Heart left ventricle (tissue), 16 donors: ENCODE measurements around the gene BTD. TPM values are rescaled to one million over a fixed set of nuclear protein-coding genes. Genes with fewer than 3 reads are reported as not detected.
A peak's percentile ranks its signal among the peaks of the same experiment; 100 is the strongest.

Experiments used
- ATAC-seq, 4 donors: fragments of 200-7000 bp; cut with Tn5 transposase; one replicate each; pipeline ENCODE4 v1.9.1; 2020 to 2022; ENCODE audit warnings: moderate library complexity in 4 of 4, mild to moderate bottlenecking in 3 of 4, moderate number of reproducible peaks in 1 of 4
- DNase-seq, 5 donors: peaks; one replicate each; pipeline ENCODE4 v3.0.0-alpha.2; 2020
- H3K27ac ChIP-seq, 12 donors: fragments of 200-600 bp; sonication (generic) in 4 of 12; one replicate each; pipeline versions ENCODE4 v1.5.0 to v1.8.0; 2016 to 2022; ENCODE audit warnings: mild to moderate bottlenecking in 2 of 12
- H3K27me3 ChIP-seq, 9 donors: fragments of 200-600 bp; sonication (generic) in 2 of 9; one replicate each; pipeline versions ENCODE4 v1.5.1 to v1.8.0; 2016 to 2022; ENCODE audit warnings: mild to moderate bottlenecking in 3 of 9
- H3K36me3 ChIP-seq, 9 donors: fragments of 200-600 bp; sonication (generic) in 2 of 9; one replicate each; pipeline versions ENCODE4 v1.5.0 to v1.8.0; 2018 to 2022; ENCODE audit warnings: mild to moderate bottlenecking in 2 of 9
- H3K4me1 ChIP-seq, 12 donors: fragments of 200-600 bp; sonication (generic) in 4 of 12; one replicate each; pipeline versions ENCODE4 v1.5.0 to v1.8.0; 2016 to 2022; ENCODE audit warnings: mild to moderate bottlenecking in 3 of 12
- H3K4me3 ChIP-seq, 12 donors: fragments of 200-600 bp; sonication (generic) in 4 of 12; one replicate each; pipeline versions ENCODE4 v1.5.0 to v1.8.0; 2017 to 2022; ENCODE audit warnings: mild to moderate bottlenecking in 9 of 12, moderate library complexity in 4 of 12
- H3K9me3 ChIP-seq, 12 donors: fragments of 200-600 bp; sonication (generic) in 4 of 12; one replicate each; pipeline versions ENCODE4 v1.5.0 to v1.8.0; 2016 to 2022; ENCODE audit warnings: mild to moderate bottlenecking in 1 of 12
- CTCF ChIP-seq, 12 donors: fragments of 200-600 bp; sonication (generic) in 4 of 12; IDR thresholded peaks; one replicate each; pipeline versions ENCODE4 v1.5.0 to v1.8.0; 2018 to 2022; ENCODE audit warnings: antibody characterized with exemption in 12 of 12, mild to moderate bottlenecking in 5 of 12
- POLR2A ChIP-seq, 2 donors: fragments of 450-650 bp; IDR thresholded peaks; one replicate each; pipeline ENCODE4 v1.6.1; 2017; ENCODE audit warnings: antibody characterized with exemption in 2 of 2, mild to moderate bottlenecking in 2 of 2, moderate library complexity in 2 of 2
- WGBS, 4 donors: extraction: QIAGEN DNeasy Blood & Tissue Kit in 2 of 4; methylation state at CpG; one replicate each; pipeline versions ENCODE4 v1.1.5 to v1.1.7; 2013 to 2018; 5-methylcytosine and 5-hydroxymethylcytosine counted together
- intact Hi-C, 10 donors: fragments of 100-400 bp; cut with DNase I; formaldehyde crosslinking; loops; one replicate each; pipeline versions ENCODE4 v1.11.1 to v1.14.2; 2022
- polyA plus RNA-seq, 2 donors: library from polyadenylated mRNA; stranded (reverse); fragments of 200-250 nt; gene quantifications; one replicate each; pipeline ENCODE4 v1.2.3, GENCODE V29; 2013
- total RNA-seq, 9 donors: library from RNA; depleted of rRNA in 2 of 9; stranded (reverse); fragments of >200 nt in 2 of 9; fragmentation: NEBNext Ultra II Directional in 3 of 9; extraction: Animal tissue kit (Norgen Biotek cat#: 25700) in 3 of 9; gene quantifications; one replicate each; pipeline versions ENCODE4 v1.1.0 to v1.2.4, GENCODE V29; 2016 to 2023
- donor health status: ischemic (EF 13 %, LVEDD 7.1; RV severe dilation, severe dysfunction).
- donor health status: healthy with polysubstance abuse.
- donor health status: DM: no; HTN: yes; CAD: no.
- donor health status: DM: no; HTN: no; CAD: no.
- donor health status: ischemic (EF 25% LVEDD 6.9; RV normal size, moderate dysfunction).
- donor health status: ischemic (EF 25% LVEDD 5.7; RV mildly dilated, moderate dysfunction).
- donor health status: healthy.
- donor health status: DM: yes; HTN: yes; CAD: no.
- donor health status: ischemic (EF 35%, LVEDD 5.7; RV mildly dilated, moderate dysfunction).
- donor health status: nonischemic (EF 11% LVEDD 7.7; RV severe dilation, severe dysfunction).
- donor health status: DM: yes; HTN: yes; CAD: no.
- donor health status: PGD.
- donor health status: ischemic (EF 29% LVEDD 5.4; RV normal size, mild dysfunction).
- donor health status: nonischemic (EF 23%, LVEDD 6.1; RV moderate dilation, normal function).

The BTD gene
- total and polyA plus RNA-seq, 11 donors, result 4.2 to 16.4 (median 11.7) TPM

GRCh38 chr3:15556512-15556911, 45.0 kb upstream of the BTD start:
- peaks cover 0 to 26% (median 18%) of the 10 kb centered on the region in 9 donors for H3K36me3 ChIP-seq
- no peak for TF ChIP-seq POLR2A (IDR thresholded peaks at IDR 0.05)

GRCh38 chr3:15557511-15557946, 44.0 kb upstream of the BTD start:
- intact Hi-C loops, result loop anchor here (1.0 to 10.0 kb wide), 11 partner anchors 125 to 450 kb away; partner anchors contain the start of genes EAF1 (in 8 of the 10), METTL6 (in 8 of the 10) and CAPN7 (in 1 of the 10)
- TF ChIP-seq CTCF (IDR thresholded peaks at IDR 0.05), result peak; percentile 41 to 77 (median 60)
- TF ChIP-seq POLR2A (IDR thresholded peaks at IDR 0.05), result no peak
- Histone ChIP-seq H3K27ac (peak overlapping the region in 1 of 12 donors; percentile 67), H3K4me1 (peaks cover 0 to 21% (median 0%) of the 10 kb centered on the region in 12 donors), H3K27me3 (no peaks in the 10 kb centered on the region), H3K4me3 (no peak overlapping the region), H3K9me3 (no peaks in the 10 kb centered on the region), H3K36me3 (peaks cover 0 to 36% (median 28%) of the 10 kb centered on the region in 9 donors)
- DNase-seq (peak in 2 of 5 donors; percentile 35 to 39), ATAC-seq (peak; percentile 33 to 79 (median 71))
- 2 to 9% (median 4%) methylated on average over 3 of the region's 3 CpGs for WGBS, 4 donors

More at GRCh38 chr3:15556512-15556911, 45.0 kb upstream of the BTD start:
- intact Hi-C loops, result loop anchor here (2.0 to 10.0 kb wide), 10 partner anchors 124 to 449 kb away; partner anchors contain the start of genes EAF1 (in 8 of the 10), METTL6 (in 8 of the 10) and CAPN7 (in 1 of the 10)
- Histone ChIP-seq H3K27ac (peak overlapping the region in 1 of 12 donors; percentile 67), H3K27me3 (no peaks in the 10 kb centered on the region), H3K4me3 (no peak overlapping the region), H3K9me3 (no peaks in the 10 kb centered on the region), H3K4me1 (peaks cover 0 to 21% (median 0%) of the 10 kb centered on the region in 12 donors)
- ATAC-seq, result peak in 3 of 4 donors; percentile 40 to 59 (median 54)
- WGBS, 4 donors, result 68 to 84% (median 77%) methylated on average over 2 of the region's 2 CpGs
- no peak for DNase-seq

- no peaks in the 10 kb centered on the region for H3K9me3 ChIP-seq
- intact Hi-C loops, result loop anchor here (5.0 to 10.0 kb wide), 8 partner anchors 126 to 451 kb away; partner anchors contain the start of genes EAF1 (in 8 of the 10), METTL6 (in 8 of the 10) and CAPN7 (in 1 of the 10)
- WGBS, 4 donors, result 83 to 95% (median 90%) methylated on average over 9 of the region's 9 CpGs
- peaks cover 0 to 46% (median 39%) of the 10 kb centered on the region in 9 donors for H3K36me3 ChIP-seq
- H3K27ac ChIP-seq, result no peak overlapping the region
- TF ChIP-seq POLR2A (IDR thresholded peaks at IDR 0.05), result no peak
- DNase-seq (no peak), ATAC-seq (no peak)
- H3K4me3 ChIP-seq, result no peak overlapping the region
- H3K27me3 ChIP-seq, result no peaks in the 10 kb centered on the region
- H3K4me1 ChIP-seq, result peaks cover 0 to 21% (median 0%) of the 10 kb centered on the region in 12 donors
Measured at GRCh38 chr3:15558581-15558980, 43.0 kb upstream of the BTD start.

GRCh38 chr3:15562560-15562959, 39.0 kb upstream of the BTD start:
- peaks cover 0 to 86% (median 77%) of the 10 kb centered on the region in 9 donors for H3K36me3 ChIP-seq
- no peaks in the 10 kb centered on the region for H3K27me3 ChIP-seq
- no peaks in the 10 kb centered on the region for H3K9me3 ChIP-seq
- intact Hi-C loops, result loop anchor here in 2 of 10 donors (5.0 to 10.0 kb wide), 2 partner anchors 135 to 328 kb away; partner anchors contain the start of genes EAF1 (in 1 of the 2) and METTL6 (in 1 of the 2)
- 80 to 86% (median 85%) methylated on average over 5 of the region's 5 CpGs for WGBS, 4 donors
- H3K4me3 ChIP-seq, result no peak overlapping the region
- no peak for DNase-seq
- no peak for ATAC-seq
- no peak overlapping the region for H3K27ac ChIP-seq
- H3K4me1 ChIP-seq, result peaks cover 0 to 3% (median 0%) of the 10 kb centered on the region in 12 donors
- TF ChIP-seq POLR2A (IDR thresholded peaks at IDR 0.05), result no peak
- no peak for TF ChIP-seq CTCF (IDR thresholded peaks at IDR 0.05)

GRCh38 chr3:15563190-15563589, 38.4 kb upstream of the BTD start:
- no peak overlapping the region for H3K4me3 ChIP-seq
- 84 to 100% (median 92%) methylated on average over 1 of the region's 1 CpG for WGBS, 4 donors
- H3K36me3 ChIP-seq, result peaks cover 0 to 92% (median 83%) of the 10 kb centered on the region in 9 donors
- no peaks in the 10 kb centered on the region for H3K4me1 ChIP-seq
- no peak for DNase-seq
- no peak for ATAC-seq
- intact Hi-C loops, result loop anchor here in 2 of 10 donors (5.0 to 10.0 kb wide), 2 partner anchors 136 to 328 kb away; partner anchors contain the start of genes EAF1 (in 1 of the 2) and METTL6 (in 1 of the 2)
- no peaks in the 10 kb centered on the region for H3K27me3 ChIP-seq
- no peak overlapping the region for H3K27ac ChIP-seq
- H3K9me3 ChIP-seq, result no peaks in the 10 kb centered on the region
- TF ChIP-seq CTCF (IDR thresholded peaks at IDR 0.05) (no peak), POLR2A (IDR thresholded peaks at IDR 0.05) (no peak)
